ENCODE data around the gene ZBTB6. TPM values are rescaled to one million over a fixed set of nuclear protein-coding genes. Genes with fewer than 3 reads are reported as not detected.

Gene ZBTB6
- total RNA-seq, 5 donors from 2014 or later (not counting 1 experiment from before 2014, with no cell fraction given): 3.5 to 14.8 (median 13.4) TPM

- H3K27me3 Mint-ChIP-seq: no peaks in the 10 kb centered on the region
- Histone ChIP-seq H3K4me3 (ENCODE audit: control insufficient read depth in 1 of 2, extremely low read depth in 1 of 2, low read length in 1 of 2) (peak within 1 kb of the TSS; percentile 92 to 94), H3K9me3 (no peaks in the 10 kb centered on the region), H3K4me1 (ENCODE audit: control insufficient read depth in 1 of 2, extremely low read depth in 1 of 2, insufficient read depth in 2 of 2, low read length in 2 of 2) (peaks cover 7 to 31% of the 10 kb centered on the region in 2 experiments), H3K36me3 (ENCODE audit: control insufficient read depth in 2 of 2, extremely low read depth in 1 of 2, insufficient read depth in 1 of 2, low read length in 1 of 2) (peaks cover 0 to 7% of the 10 kb centered on the region in 2 donors), H3K27ac (ENCODE audit: low read length) (peak within 1 kb of the TSS; percentile 94), H3K27me3 (replicated peaks in 1 of 2; ENCODE audit: control insufficient read depth in 2 of 2, extremely low read depth in 1 of 2, insufficient read depth in 2 of 2, low read length in 1 of 2) (no peaks in the 10 kb centered on the region)
- ChIA-PET POLR2A (interaction anchor here (0.6 to 1.4 kb wide), 5 partner anchors 9 to 409 kb away, joined by 3 to 23 read pairs (median 7); partner anchors contain the start of genes RABGAP1 (in 1 of the 2), RC3H2 (in 1 of the 2) and ZBTB6 (in 1 of the 2)), CTCF (interaction anchor here (0.6 to 1.5 kb wide), 9 partner anchors 9 to 668 kb away, joined by 3 to 10 read pairs (median 4); partner anchors contain the start of genes RABGAP1 (in 2 of the 2), RC3H2 (in 1 of the 2) and ZBTB6 (in 1 of the 2))
- peaks cover 17 to 24% (median 20%) of the 10 kb centered on the region in 3 donors for H3K4me1 Mint-ChIP-seq
- peak; percentile 95 to 98 (median 96) for ATAC-seq (replicated peaks in 1 of 4)
- peak; percentile 75 to 94 (median 86) for DNase-seq
- H3K9me3 Mint-ChIP-seq: no peaks in the 10 kb centered on the region
- H3K4me3 Mint-ChIP-seq: no peak within 1 kb of the TSS
- WGBS (ENCODE audit: insufficient coverage): 0% methylated on average over 39 of the region's 51 CpGs
- H3K27ac Mint-ChIP-seq: peak within 1 kb of the TSS in 1 of 2 donors; percentile 92
- peaks cover 2% of the 10 kb centered on the region for H3K36me3 Mint-ChIP-seq
Measured at GRCh38 chr9:122931226-122932121, 18.4 kb upstream of the ZBTB6 start, which contains the start of gene ZBTB26. Gene ZBTB26, minus strand, starts transcription at chr9:122931512. Its CDS starts 11,578 bp downstream, at chr9:122919934.

GRCh38 chr9:122930541-122931225 is 17.6 kb upstream of the ZBTB6 start:
- peak in 2 of 35 experiments; percentile 8 to 14 for DNase-seq
- Mint-ChIP-seq H3K4me1 (peaks cover 17 to 20% (median 20%) of the 10 kb centered on the region in 3 donors), H3K36me3 (no peaks in the 10 kb centered on the region), H3K9me3 (no peaks in the 10 kb centered on the region), H3K4me3 (no peak overlapping the region), H3K27me3 (no peaks in the 10 kb centered on the region), H3K27ac (no peak overlapping the region)
- ChIA-PET POLR2A (interaction anchor here in 1 of 2 donors (0.8 to 1.4 kb wide), 4 partner anchors 10 to 25 kb away, joined by 4 to 23 read pairs (median 6); partner anchors contain the start of genes RABGAP1 and ZBTB6), CTCF (interaction anchor here (1.0 to 3.8 kb wide), 5 partner anchors 10 to 29 kb away, joined by 3 to 12 read pairs (median 6); partner anchors contain the start of genes RABGAP1 (in 2 of the 2) and ZBTB6 (in 1 of the 2))
- Histone ChIP-seq H3K27me3 (replicated peaks in 1 of 2; ENCODE audit: control insufficient read depth in 2 of 2, extremely low read depth in 1 of 2, insufficient read depth in 2 of 2, low read length in 1 of 2) (no peaks in the 10 kb centered on the region), H3K36me3 (ENCODE audit: control insufficient read depth in 2 of 2, extremely low read depth in 1 of 2, insufficient read depth in 1 of 2, low read length in 1 of 2) (peaks cover 0 to under 1% of the 10 kb centered on the region in 2 donors), H3K9me3 (no peaks in the 10 kb centered on the region), H3K4me1 (ENCODE audit: control insufficient read depth in 1 of 2, extremely low read depth in 1 of 2, insufficient read depth in 2 of 2, low read length in 2 of 2) (peaks cover 7 to 31% of the 10 kb centered on the region in 2 experiments), H3K27ac (ENCODE audit: low read length) (peak overlapping the region; percentile 94), H3K4me3 (ENCODE audit: control insufficient read depth in 1 of 2, extremely low read depth in 1 of 2, low read length in 1 of 2) (peak overlapping the region; percentile 92 to 94)
- 31% methylated on average over 8 of the region's 10 CpGs for WGBS (ENCODE audit: insufficient coverage)
- no peak for ATAC-seq (replicated peaks in 1 of 4)

- no peaks in the 10 kb centered on the region for H3K9me3 ChIP-seq
- no peak overlapping the region for H3K27ac ChIP-seq (ENCODE audit: low read length)
- no peaks in the 10 kb centered on the region for H3K27me3 Mint-ChIP-seq
- no peaks in the 10 kb centered on the region for H3K36me3 ChIP-seq (ENCODE audit: control insufficient read depth in 2 of 2, extremely low read depth in 1 of 2, insufficient read depth in 1 of 2, low read length in 1 of 2)
- DNase-seq (no peak), ATAC-seq (replicated peaks in 1 of 4) (no peak)
- no peak overlapping the region for H3K4me3 ChIP-seq (ENCODE audit: control insufficient read depth in 1 of 2, extremely low read depth in 1 of 2, low read length in 1 of 2)
- no peak overlapping the region for H3K4me3 Mint-ChIP-seq
- no peaks in the 10 kb centered on the region for H3K9me3 Mint-ChIP-seq
- ChIA-PET POLR2A (interaction anchor here (0.5 to 1.5 kb wide), 5 partner anchors 11 to 79 kb away, joined by 3 to 6 read pairs (median 5); partner anchors contain the start of genes RABGAP1 (in 1 of the 2) and ZBTB6 (in 1 of the 2)), CTCF (interaction anchor here (0.6 to 3.8 kb wide), 5 partner anchors 11 to 1858 kb away, joined by 3 to 12 read pairs (median 4); partner anchors contain the start of genes RABGAP1 (in 1 of the 2) and ZBTB6 (in 1 of the 2))
- H3K4me1 Mint-ChIP-seq: peaks cover 17 to 18% (median 18%) of the 10 kb centered on the region in 3 donors
- peaks cover 7 to 31% of the 10 kb centered on the region in 2 experiments for H3K4me1 ChIP-seq (ENCODE audit: control insufficient read depth in 1 of 2, extremely low read depth in 1 of 2, insufficient read depth in 2 of 2, low read length in 2 of 2)
- 94% methylated on average over 1 of the region's 1 CpG for WGBS (ENCODE audit: insufficient coverage)
- H3K36me3 Mint-ChIP-seq: no peaks in the 10 kb centered on the region
- H3K27me3 ChIP-seq (replicated peaks in 1 of 2; ENCODE audit: control insufficient read depth in 2 of 2, extremely low read depth in 1 of 2, insufficient read depth in 2 of 2, low read length in 1 of 2): no peaks in the 10 kb centered on the region
- H3K27ac Mint-ChIP-seq: no peak overlapping the region
Measured at GRCh38 chr9:122929796-122930354, 16.8 kb upstream of the ZBTB6 start.

- Mint-ChIP-seq H3K27me3 (no peaks in the 10 kb centered on the region), H3K9me3 (no peaks in the 10 kb centered on the region), H3K36me3 (peaks cover 22% of the 10 kb centered on the region), H3K4me1 (peaks cover 6 to 8% (median 6%) of the 10 kb centered on the region in 3 donors), H3K27ac (no peak overlapping the region), H3K4me3 (no peak overlapping the region)
- DNase-seq (no peak), ATAC-seq (replicated peaks in 1 of 4) (no peak)
- CTCF ChIA-PET: interaction anchor here in 1 of 2 donors (0.5 to 0.7 kb wide), 3 partner anchors 21 to 825 kb away, joined by 4 read pairs; no protein-coding TSS in a partner anchor
- peaks cover 0 to 15% of the 10 kb centered on the region in 2 donors for H3K36me3 ChIP-seq (ENCODE audit: control insufficient read depth in 2 of 2, extremely low read depth in 1 of 2, insufficient read depth in 1 of 2, low read length in 1 of 2)
- H3K4me3 ChIP-seq (ENCODE audit: control insufficient read depth in 1 of 2, extremely low read depth in 1 of 2, low read length in 1 of 2): no peak overlapping the region
- H3K9me3 ChIP-seq: no peaks in the 10 kb centered on the region
- POLR2A ChIA-PET: interaction anchor here (0.6 to 0.7 kb wide), 3 partner anchors 10 to 64 kb away, joined by 3 to 4 read pairs (median 4); partner anchors contain the start of gene ZBTB6 (in 1 of the 2)
- H3K27ac ChIP-seq (ENCODE audit: low read length): no peak overlapping the region
- no peaks in the 10 kb centered on the region for H3K4me1 ChIP-seq (ENCODE audit: control insufficient read depth in 1 of 2, extremely low read depth in 1 of 2, insufficient read depth in 2 of 2, low read length in 2 of 2)
- WGBS (ENCODE audit: insufficient coverage): no CpG with 5 or more reads among the region's 3 CpGs
- no peaks in the 10 kb centered on the region for H3K27me3 ChIP-seq (replicated peaks in 1 of 2; ENCODE audit: control insufficient read depth in 2 of 2, extremely low read depth in 1 of 2, insufficient read depth in 2 of 2, low read length in 1 of 2)
Measured at GRCh38 chr9:122923947-122924346, 10.8 kb upstream of the ZBTB6 start.

- Histone ChIP-seq H3K27ac (ENCODE audit: low read length) (no peak overlapping the region), H3K4me1 (ENCODE audit: control insufficient read depth in 1 of 2, extremely low read depth in 1 of 2, insufficient read depth in 2 of 2, low read length in 2 of 2) (no peaks in the 10 kb centered on the region), H3K4me3 (ENCODE audit: control insufficient read depth in 1 of 2, extremely low read depth in 1 of 2, low read length in 1 of 2) (no peak overlapping the region), H3K36me3 (ENCODE audit: control insufficient read depth in 2 of 2, extremely low read depth in 1 of 2, insufficient read depth in 1 of 2, low read length in 1 of 2) (peaks cover 2 to 22% of the 10 kb centered on the region in 2 donors), H3K27me3 (replicated peaks in 1 of 2; ENCODE audit: control insufficient read depth in 2 of 2, extremely low read depth in 1 of 2, insufficient read depth in 2 of 2, low read length in 1 of 2) (no peaks in the 10 kb centered on the region), H3K9me3 (no peaks in the 10 kb centered on the region)
- H3K27ac Mint-ChIP-seq: no peak overlapping the region
- DNase-seq: no peak
- CTCF ChIA-PET: no interaction called here
- peaks cover 27% of the 10 kb centered on the region for H3K36me3 Mint-ChIP-seq
- POLR2A ChIA-PET: no interaction called here
- 100% methylated on average over 1 of the region's 8 CpGs for WGBS (ENCODE audit: insufficient coverage)
- H3K4me1 Mint-ChIP-seq: peaks cover 6 to 8% (median 6%) of the 10 kb centered on the region in 3 donors
- no peaks in the 10 kb centered on the region for H3K9me3 Mint-ChIP-seq
- no peak for ATAC-seq (replicated peaks in 1 of 4)
- no peak overlapping the region for H3K4me3 Mint-ChIP-seq
- no peaks in the 10 kb centered on the region for H3K27me3 Mint-ChIP-seq
Measured at GRCh38 chr9:122922713-122923112, 9.6 kb upstream of the ZBTB6 start.
